HepG2 (cell line): ENCODE data around the gene TNFRSF18. TPM values are rescaled to one million over a fixed set of nuclear protein-coding genes. Genes with fewer than 3 reads are reported as not detected.

Experiments
- ATAC-seq: fragments of 200-7000 bp; cut with Tn5 transposase; 3 replicates; pipeline ENCODE4 v1.9.1; 2020; ENCODE audit warnings: mild to moderate bottlenecking, moderate library complexity
- BruUV-seq: library from RNA; stranded (reverse); fragments of 400-500 nt; replicated peaks from 2 replicates; lab custom pipeline; 2021; lab: Mats Ljungman, UMichigan
- CTCF ChIA-PET: fragments of 300-600 bp; formaldehyde crosslinking; extraction: SDS; loops from one replicate; lab custom pipeline; 2021; ENCODE audit warnings: low total read pairs, inconsistent platforms, low intra/inter-chr PET ratio; lab: Yijun Ruan, JAX
- POLR2A ChIA-PET: fragments of 350-600 bp; sonication (Branson Sonifier 250); formaldehyde crosslinking; loops from one replicate; lab custom pipeline; 2020; ENCODE audit warnings: antibody characterized with exemption, inconsistent platforms; lab: Yijun Ruan, JAX
- DNase-seq: peaks from one replicate; pipeline ENCODE4 v3.0.0-alpha.2; 2015; ENCODE audit warnings: low spot score
- FAIRE-seq: peaks from 3 replicates; lab custom pipeline; 2011; peaks lifted over from hg19 to GRCh38; lab: Jason Lieb, UNC
- H2AFZ ChIP-seq: one replicate; pipeline ENCODE4 v1.6.1; 2011; ENCODE audit warnings: low read length, inconsistent platforms
- H3K27ac ChIP-seq: fragments of 300-600 bp; 3 replicates; pipeline ENCODE4 v1.8.0; 2011; ENCODE audit warnings: mixed run types, mild to moderate bottlenecking, mixed read lengths, low read length, inconsistent platforms; ENCODE audit not compliant: insufficient read depth; ENCODE audit errors: extremely low read length
- H3K27me3 ChIP-seq, 2 experiments: fragments of 200-600 bp in 1 of 2; 2 replicates in 1 of 2; 3 replicates in 1 of 2; pipeline versions ENCODE4 v1.6.0 to v1.8.0; 2011; ENCODE audit warnings: low read length in 2 of 2, mild to moderate bottlenecking in 2 of 2, moderate library complexity in 2 of 2, inconsistent platforms in 1 of 2; ENCODE audit not compliant: insufficient read depth in 2 of 2, control insufficient read depth in 1 of 2
- H3K36me3 ChIP-seq, 2 experiments: fragments of 200-600 bp in 1 of 2; replicated peaks in 1 of 2; 2 replicates in 1 of 2; 3 replicates in 1 of 2; pipeline versions ENCODE4 v1.5.1 to v1.8.0; 2011; ENCODE audit warnings: low read length in 2 of 2, inconsistent platforms in 1 of 2; ENCODE audit not compliant: insufficient read depth in 2 of 2, control insufficient read depth in 1 of 2
- H3K4me1 ChIP-seq: 2 replicates; pipeline ENCODE4 v1.5.1; 2012; ENCODE audit warnings: low read length, inconsistent platforms; ENCODE audit not compliant: insufficient read depth
- H3K4me2 ChIP-seq: 2 replicates; pipeline ENCODE4 v1.6.0; 2011; ENCODE audit warnings: low read depth, low read length, inconsistent platforms
- H3K4me3 ChIP-seq, 3 experiments: fragments of 200-600 bp in 1 of 3; sonication (generic), shearing (Covaris generic) in 1 of 3; replicated peaks in 1 of 3; 2 replicates each; pipeline ENCODE4 v1.5.1; 2011 to 2016; ENCODE audit warnings: low read length in 3 of 3, inconsistent platforms in 2 of 3, low read depth in 2 of 3, mild to moderate bottlenecking in 2 of 3, control low read depth in 1 of 3, mixed read lengths in 1 of 3; ENCODE audit not compliant: insufficient read depth in 1 of 3
- H3K79me2 ChIP-seq: one replicate; pipeline ENCODE4 v1.6.1; 2011; ENCODE audit warnings: low read length, inconsistent platforms; ENCODE audit not compliant: insufficient read depth
- H3K9ac ChIP-seq: 2 replicates; pipeline ENCODE4 v1.6.0; 2011; ENCODE audit warnings: mild to moderate bottlenecking, low read depth, low read length, inconsistent platforms; ENCODE audit not compliant: insufficient read depth
- H3K9me3 ChIP-seq: 2 replicates; pipeline ENCODE4 v1.5.1; 2012; ENCODE audit warnings: mild to moderate bottlenecking, low read length
- H4K20me1 ChIP-seq: 2 replicates; pipeline ENCODE4 v1.6.0; 2011; ENCODE audit warnings: inconsistent platforms, mild to moderate bottlenecking, low read length, moderate library complexity; ENCODE audit not compliant: insufficient read depth
- CCDC6 ChIP-seq: sonication (generic); formaldehyde crosslinking; IDR thresholded peaks from 2 replicates; pipeline ENCODE4 v1.8.1; 2022; ENCODE audit warnings: mild to moderate bottlenecking, missing genetic modification reagents, moderate library complexity
- HNRNPH1 ChIP-seq: fragments of 200-400 bp; formaldehyde crosslinking; optimal IDR thresholded peaks from 2 replicates; pipeline ENCODE3; 2017; ENCODE audit warnings: mild to moderate bottlenecking, low read depth, low read length
- HNRNPL ChIP-seq: fragments of 200-400 bp; formaldehyde crosslinking; IDR thresholded peaks from 2 replicates; pipeline ENCODE4 v1.6.1; 2017; ENCODE audit warnings: mild to moderate bottlenecking, low read depth, low read length
- SRF ChIP-seq: IDR thresholded peaks from 2 replicates; pipeline ENCODE4 v1.6.1; 2011; ENCODE audit warnings: mild to moderate bottlenecking, low read depth, low read length, moderate library complexity
- WGBS: methylation state at CpG from one replicate; pipeline ENCODE4 v1.1.6; 2017; ENCODE audit warnings: low lambda C conversion rate; 5-methylcytosine and 5-hydroxymethylcytosine counted together
- in situ Hi-C: cut with HindIII; loops from 2 replicates; pipeline ENCODE4 v1.10.0; 2017; ENCODE audit warnings: low pct_unique_long_range_greater_than_20kb; ENCODE audit not compliant: extremely low pct_ligation_motif_present
- intact Hi-C: fragments of 100-400 bp; cut with micrococcal nuclease; formaldehyde crosslinking; loops from one replicate; pipeline ENCODE4 v1.10.0; 2022; ENCODE audit not compliant: unreplicated experiment
- polyA plus RNA-seq, 8 experiments: library from polyadenylated mRNA; depleted of rRNA in 3 of 8; stranded (reverse) in 7 of 8; unstranded in 1 of 8; fragments of >200 nt; fragmentation: Illumina TruSeq in 4 of 8; extraction: Trizol in 4 of 8; gene quantifications; 2 replicates each; pipeline versions ENCODE4 v1.2.1 to v1.2.3, GENCODE V29; 2011 to 2016; ENCODE audit warnings: low read depth in 4 of 8, missing spikeins in 1 of 8, mixed read lengths in 1 of 8; ENCODE audit not compliant: insufficient read depth in 1 of 8
- total RNA-seq, 5 experiments: library from RNA; depleted of rRNA; stranded (reverse); fragments of >200 nt; fragmentation: Illumina TruSeq; extraction: Trizol; gene quantifications; 2 replicates each; pipeline ENCODE4 v1.2.3, GENCODE V29; 2016; ENCODE audit warnings: low read depth in 1 of 5
- TF ChIP-seq, protein P1 (sequence below): IDR thresholded peaks from 2 replicates; pipeline ENCODE4 v1.6.1; 2016; ENCODE audit warnings: missing compliant biosample characterization, missing genetic modification reagents, borderline replicate concordance

The TNFRSF18 gene
- total and polyA plus RNA-seq, 2 of the 13 experiments (the other 11 are each of a cell fraction or from before 2014, with no cell fraction given) = not detected

DNA sequence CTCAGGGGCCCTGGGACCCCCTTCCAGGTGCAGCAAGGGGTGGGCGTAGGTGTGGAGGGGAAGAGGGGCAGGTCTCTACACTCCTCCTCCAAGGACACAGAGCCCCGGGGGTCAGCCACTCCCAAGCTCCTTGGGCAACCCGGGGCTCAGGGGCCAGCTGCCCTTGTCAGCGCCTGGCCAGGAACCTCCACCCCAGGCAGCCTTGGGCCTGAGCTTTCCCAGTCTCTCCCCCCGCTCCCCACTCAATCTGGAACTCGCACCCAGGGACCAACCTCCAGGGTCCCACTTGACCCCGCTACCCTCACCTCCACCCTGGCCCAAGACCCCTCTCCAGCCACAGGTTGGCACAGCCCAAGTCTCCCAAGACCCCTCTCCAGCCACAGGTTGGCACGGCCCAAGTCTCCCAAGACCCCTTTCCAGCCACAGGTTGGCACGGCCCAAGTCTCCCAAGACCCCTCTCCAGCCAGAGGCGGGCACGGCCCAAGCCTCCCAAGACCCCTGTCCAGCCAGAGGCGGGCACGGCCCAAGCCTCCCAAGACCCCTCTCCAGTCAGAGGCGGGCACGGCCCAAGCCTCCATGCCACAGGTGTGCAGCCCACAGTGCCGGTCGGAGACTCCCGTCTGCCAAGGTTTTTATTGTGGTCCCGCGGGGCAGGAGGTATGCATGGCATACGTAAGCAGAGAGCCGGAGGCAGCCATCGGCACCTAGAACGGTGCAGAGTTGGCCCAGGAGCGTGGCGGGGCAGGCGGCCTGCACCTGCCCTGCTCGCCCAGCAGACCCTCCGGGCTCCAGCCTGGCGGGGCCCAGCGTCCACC is 4.5 kb upstream of the TNFRSF18 start:
- Histone ChIP-seq H3K4me2 (no peak overlapping the region), H3K79me2 (no peaks in the 10 kb centered on the region), H3K36me3 (no peaks in the 10 kb centered on the region), H3K9me3 (no peaks in the 10 kb centered on the region), H2AFZ (no peak overlapping the region)
- DNase-seq = no peak
- 60% methylated on average over 16 of the region's 31 CpGs for WGBS
- POLR2A ChIA-PET = interaction anchor here (0.8 kb wide), 1 partner anchor 86 kb away, joined by 3 read pairs; no protein-coding TSS in a partner anchor
- in situ Hi-C loops = no loop called here
- TF ChIP-seq, protein P1, sequence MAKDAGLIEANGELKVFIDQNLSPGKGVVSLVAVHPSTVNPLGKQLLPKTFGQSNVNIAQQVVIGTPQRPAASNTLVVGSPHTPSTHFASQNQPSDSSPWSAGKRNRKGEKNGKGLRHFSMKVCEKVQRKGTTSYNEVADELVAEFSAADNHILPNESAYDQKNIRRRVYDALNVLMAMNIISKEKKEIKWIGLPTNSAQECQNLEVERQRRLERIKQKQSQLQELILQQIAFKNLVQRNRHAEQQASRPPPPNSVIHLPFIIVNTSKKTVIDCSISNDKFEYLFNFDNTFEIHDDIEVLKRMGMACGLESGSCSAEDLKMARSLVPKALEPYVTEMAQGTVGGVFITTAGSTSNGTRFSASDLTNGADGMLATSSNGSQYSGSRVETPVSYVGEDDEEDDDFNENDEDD (CRISPR knock-in tag) = no peak
- no peak for TF ChIP-seq SRF
- no peak for TF ChIP-seq CCDC6 (CRISPR knock-in tag)
- TF ChIP-seq HNRNPL = 0 out of 2 replicates have a peak, but pooled peaks have one; percentile 34
- TF ChIP-seq HNRNPH1 = no peak
- TF ChIP-seq, all 625 proteins: peak for 1
- Histone ChIP-seq H3K27ac (no peak overlapping the region), H3K9ac (no peak overlapping the region), H3K4me3 (no peak overlapping the region), H4K20me1 (no peaks in the 10 kb centered on the region), H3K27me3 (peaks cover 10 to 60% of the 10 kb centered on the region in 2 experiments; a peak in 3 of 5 replicates), H3K4me1 (no peaks in the 10 kb centered on the region)
- BruUV-seq = no TSS peak
- FAIRE-seq (no peak), ATAC-seq (no peak)
- intact Hi-C loops = no loop called here
- CTCF ChIA-PET = no interaction called here
